ENCODE data around the gene TNNT3.

Gene TNNT3

GRCh38 chr11:1970956-1971355, 51.5 kb downstream of the TNNT3 start:
- H3K36me3 Mint-ChIP-seq (ENCODE audit: low read depth) = no peaks in the 10 kb centered on the region
- no peaks in the 10 kb centered on the region for H3K4me1 Mint-ChIP-seq (ENCODE audit: low read depth)
- DNase-seq (ENCODE audit: low spot score) = no peak
- no peak overlapping the region for H3K4me3 Mint-ChIP-seq
- no peaks in the 10 kb centered on the region for H3K27me3 Mint-ChIP-seq (ENCODE audit: low read depth)
- no peak overlapping the region for H3K27ac Mint-ChIP-seq
- H3K9me3 Mint-ChIP-seq = no peaks in the 10 kb centered on the region

GRCh38 chr11:1975185-1975584, 55.7 kb downstream of the TNNT3 start:
- DNase-seq (ENCODE audit: low spot score) = no peak
- no peaks in the 10 kb centered on the region for H3K27me3 Mint-ChIP-seq (ENCODE audit: low read depth)
- H3K4me1 Mint-ChIP-seq (ENCODE audit: low read depth) = no peaks in the 10 kb centered on the region
- H3K36me3 Mint-ChIP-seq (ENCODE audit: low read depth) = no peaks in the 10 kb centered on the region
- H3K4me3 Mint-ChIP-seq = no peak overlapping the region
- no peaks in the 10 kb centered on the region for H3K9me3 Mint-ChIP-seq
- H3K27ac Mint-ChIP-seq = no peak overlapping the region

GRCh38 chr11:1978720-1979473, 59.4 kb downstream of the TNNT3 start:
- DNase-seq (ENCODE audit: low spot score) = no peak
- Mint-ChIP-seq H3K27me3 (ENCODE audit: low read depth) (no peaks in the 10 kb centered on the region), H3K36me3 (ENCODE audit: low read depth) (no peaks in the 10 kb centered on the region), H3K27ac (no peak overlapping the region), H3K9me3 (no peaks in the 10 kb centered on the region), H3K4me3 (no peak overlapping the region), H3K4me1 (ENCODE audit: low read depth) (no peaks in the 10 kb centered on the region)

- Mint-ChIP-seq H3K9me3 (no peaks in the 10 kb centered on the region), H3K36me3 (ENCODE audit: low read depth) (no peaks in the 10 kb centered on the region)
These were observed 60.1 kb downstream of the TNNT3 start for GRCh38 chr11:1979607-1980006.

GRCh38 chr11:1982873-1983600, 63.5 kb downstream of the TNNT3 start:
- H3K36me3 Mint-ChIP-seq (ENCODE audit: low read depth) = no peaks in the 10 kb centered on the region
- no peaks in the 10 kb centered on the region for H3K4me1 Mint-ChIP-seq (ENCODE audit: low read depth)
- no peak overlapping the region for H3K27ac Mint-ChIP-seq
- no peak for DNase-seq (ENCODE audit: low spot score)
- no peak overlapping the region for H3K4me3 Mint-ChIP-seq
- no peaks in the 10 kb centered on the region for H3K9me3 Mint-ChIP-seq
- H3K27me3 Mint-ChIP-seq (ENCODE audit: low read depth) = no peaks in the 10 kb centered on the region

More at GRCh38 chr11:1979607-1980006, 60.1 kb downstream of the TNNT3 start:
- no peaks in the 10 kb centered on the region for H3K4me1 Mint-ChIP-seq (ENCODE audit: low read depth)
- no peak for DNase-seq (ENCODE audit: low spot score)
- no peak overlapping the region for H3K4me3 Mint-ChIP-seq
- H3K27me3 Mint-ChIP-seq (ENCODE audit: low read depth) = no peaks in the 10 kb centered on the region
- H3K27ac Mint-ChIP-seq = no peak overlapping the region

- H3K4me1 Mint-ChIP-seq (ENCODE audit: low read depth) = no peaks in the 10 kb centered on the region
- H3K36me3 Mint-ChIP-seq (ENCODE audit: low read depth) = no peaks in the 10 kb centered on the region
- H3K27me3 Mint-ChIP-seq (ENCODE audit: low read depth) = no peaks in the 10 kb centered on the region
- no peak for DNase-seq (ENCODE audit: low spot score)
- H3K4me3 Mint-ChIP-seq = no peak overlapping the region
- H3K9me3 Mint-ChIP-seq = no peaks in the 10 kb centered on the region
- H3K27ac Mint-ChIP-seq = no peak overlapping the region
These were observed 64.1 kb downstream of the TNNT3 start for GRCh38 chr11:1983601-1983961.

GRCh38 chr11:1987024-1987423, 67.5 kb downstream of the TNNT3 start:
- no peak for DNase-seq (ENCODE audit: low spot score)
- no peaks in the 10 kb centered on the region for H3K9me3 Mint-ChIP-seq
- H3K36me3 Mint-ChIP-seq (ENCODE audit: low read depth) = no peaks in the 10 kb centered on the region
- H3K27me3 Mint-ChIP-seq (ENCODE audit: low read depth) = no peaks in the 10 kb centered on the region
- no peaks in the 10 kb centered on the region for H3K4me1 Mint-ChIP-seq (ENCODE audit: low read depth)
- no peak overlapping the region for H3K4me3 Mint-ChIP-seq
- H3K27ac Mint-ChIP-seq = no peak overlapping the region

GRCh38 chr11:1988174-1988573, 68.7 kb downstream of the TNNT3 start:
- DNase-seq (ENCODE audit: low spot score) = no peak
- Mint-ChIP-seq H3K4me1 (ENCODE audit: low read depth) (no peaks in the 10 kb centered on the region), H3K27me3 (ENCODE audit: low read depth) (no peaks in the 10 kb centered on the region), H3K27ac (no peak overlapping the region), H3K36me3 (ENCODE audit: low read depth) (no peaks in the 10 kb centered on the region), H3K4me3 (no peak overlapping the region), H3K9me3 (no peaks in the 10 kb centered on the region)

Measured in T-helper 2 cell treated with Interferon-gamma antibody and Interleukin-4, amounts not matched to agents 5 μg/mL and 100 μg/mL, for 36 hours (primary cell).